ENCODE data around the gene FRMPD2.
A peak's percentile ranks its signal among the peaks of the same experiment; 100 is the strongest.

The FRMPD2 gene

DNA sequence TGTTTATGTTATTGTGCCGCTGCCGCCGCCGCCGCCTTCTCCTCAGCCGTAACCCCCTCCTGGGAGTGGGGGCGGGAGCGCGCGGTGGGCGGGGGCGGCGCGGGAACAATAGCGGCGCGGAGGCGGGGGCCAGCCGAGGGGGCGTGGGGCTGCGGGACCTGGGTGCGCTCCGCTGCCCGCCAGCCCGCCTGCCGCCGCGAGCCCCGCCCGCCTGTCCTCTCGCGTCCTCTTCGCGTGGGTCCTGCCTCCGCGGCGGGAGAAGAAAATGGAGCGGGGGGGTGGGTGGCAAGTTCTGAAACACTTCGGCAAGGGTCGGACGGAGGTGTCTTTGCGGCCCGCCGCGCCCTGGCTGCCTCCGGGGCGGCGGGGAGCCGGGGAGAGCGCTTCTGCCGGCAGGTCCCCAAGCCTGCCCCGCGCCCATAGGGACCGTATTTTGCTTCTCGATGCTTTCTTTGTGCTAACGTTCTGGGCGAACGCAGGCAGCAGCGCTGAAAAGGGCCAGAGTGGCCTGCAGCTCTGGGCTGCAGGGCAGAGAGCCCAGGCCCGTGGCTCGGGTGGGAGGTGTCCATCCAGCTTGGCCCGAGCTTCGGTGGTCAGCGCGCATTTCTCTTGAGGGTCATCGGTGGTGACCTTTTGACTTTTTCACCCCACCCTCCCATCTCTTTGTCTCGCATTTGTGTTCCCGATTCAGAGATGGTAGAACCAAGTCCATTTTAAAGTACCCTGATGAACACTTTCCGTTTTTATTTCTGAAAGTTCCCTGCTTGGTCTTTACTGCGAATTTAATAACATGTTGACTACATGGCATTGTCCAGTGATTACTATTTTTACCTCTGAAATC, 32.6 kb upstream of the FRMPD2 start:
- TF ChIP-seq SUZ12 (IDR thresholded peaks at IDR 0.05; ENCODE audit: extremely low read depth, insufficient read depth, insufficient read length) (no peak), YY1 (IDR thresholded peaks at IDR 0.05; ENCODE audit: insufficient read depth, insufficient read length) (no peak), ZNF274 (IDR thresholded peaks at IDR 0.05; ENCODE audit: low read depth, low read length) (no peak)
- H3K4me3 ChIP-seq (ENCODE audit: insufficient read length, low read depth): peak overlapping the region; percentile 71
- H3K27me3 ChIP-seq (ENCODE audit: insufficient read depth, insufficient read length): peaks cover 19% of the 10 kb centered on the region
- H3K9me3 ChIP-seq (ENCODE audit: insufficient read depth, low read length): no peaks in the 10 kb centered on the region
- peaks cover 3% of the 10 kb centered on the region for H3K36me3 ChIP-seq (ENCODE audit: insufficient read depth, insufficient read length, low read length)
- no peak for DNase-seq (ENCODE audit: low read depth, low spot score)
- H3K9ac ChIP-seq (ENCODE audit: insufficient read length, low read depth): peak overlapping the region; percentile 86
- peaks cover 2% of the 10 kb centered on the region for H3K4me1 ChIP-seq (ENCODE audit: insufficient read depth, insufficient read length)

DNA sequence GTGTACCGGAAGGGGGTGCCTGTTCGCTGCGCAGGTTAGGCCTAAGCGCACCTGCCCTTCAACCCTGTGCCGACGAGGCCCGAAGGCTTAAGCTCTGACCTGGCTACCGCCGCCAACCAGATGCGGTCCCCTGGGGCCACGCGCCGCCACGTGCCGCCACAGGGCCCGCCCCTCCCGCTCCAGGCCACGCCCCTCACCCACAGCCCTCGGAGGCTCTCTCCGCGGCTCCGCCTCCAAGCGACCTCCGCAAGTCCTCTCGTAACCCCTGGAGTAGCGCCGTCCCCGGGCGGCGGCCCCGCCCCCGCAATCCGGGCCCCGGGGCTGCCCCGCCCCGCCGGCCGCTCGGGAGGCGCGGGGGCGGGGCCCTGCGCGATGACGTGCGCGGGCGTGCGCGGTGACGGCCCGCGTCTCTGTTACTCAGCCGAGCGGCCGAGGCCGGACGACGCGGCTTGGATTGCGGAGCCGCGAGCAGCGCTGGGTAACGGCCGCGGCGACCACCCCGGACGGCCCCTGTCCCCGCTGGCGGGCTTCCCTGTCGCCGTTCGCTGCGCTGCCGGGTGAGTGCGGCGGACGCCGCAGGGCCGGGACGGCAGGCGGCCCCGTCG, 31.9 kb upstream of the FRMPD2 start, which contains the start of gene MAPK8:
MAPK8 (plus strand) TSS at position 413 of the 605 bp plus-strand sequence. CDS start 94,984 bp downstream, outside the sequence.
- Histone ChIP-seq H3K4me1 (ENCODE audit: insufficient read depth, insufficient read length) (peaks cover 2% of the 10 kb centered on the region), H3K9me3 (ENCODE audit: insufficient read depth, low read length) (no peaks in the 10 kb centered on the region), H3K36me3 (ENCODE audit: insufficient read depth, insufficient read length, low read length) (peaks cover 3% of the 10 kb centered on the region), H3K27me3 (ENCODE audit: insufficient read depth, insufficient read length) (peaks cover 19% of the 10 kb centered on the region), H3K9ac (ENCODE audit: insufficient read length, low read depth) (peak within 1 kb of the TSS; percentile 86), H3K4me3 (ENCODE audit: insufficient read length, low read depth) (peak within 1 kb of the TSS; percentile 71)
- TF ChIP-seq SUZ12 (IDR thresholded peaks at IDR 0.05; ENCODE audit: extremely low read depth, insufficient read depth, insufficient read length): no peak
- TF ChIP-seq YY1 (IDR thresholded peaks at IDR 0.05; ENCODE audit: insufficient read depth, insufficient read length): no peak
- TF ChIP-seq ZNF274 (IDR thresholded peaks at IDR 0.05; ENCODE audit: low read depth, low read length): no peak
- DNase-seq (ENCODE audit: low read depth, low spot score): peak; percentile 81

DNA sequence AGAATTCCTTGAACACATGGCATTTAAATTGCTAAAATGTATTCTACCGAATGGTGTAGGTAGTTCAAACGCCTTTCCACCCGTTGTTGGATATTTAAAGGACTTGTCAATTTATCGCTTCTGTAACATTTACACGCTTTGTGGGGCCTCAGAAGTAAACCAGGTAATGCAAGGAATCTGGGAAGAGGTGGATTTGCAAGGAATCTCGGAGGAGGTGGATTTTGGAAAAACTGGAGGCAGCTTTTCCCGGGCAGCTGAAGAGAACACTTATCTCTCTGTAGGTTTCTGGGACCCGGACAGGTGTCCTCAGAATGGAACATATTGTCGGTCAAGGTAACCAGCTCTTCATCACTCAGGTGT, 31.4 kb upstream of the FRMPD2 start:
- peak overlapping the region; percentile 32 for H3K9ac ChIP-seq (ENCODE audit: insufficient read length, low read depth)
- H3K4me1 ChIP-seq (ENCODE audit: insufficient read depth, insufficient read length): peaks cover 2% of the 10 kb centered on the region
- no peaks in the 10 kb centered on the region for H3K9me3 ChIP-seq (ENCODE audit: insufficient read depth, low read length)
- peaks cover 3% of the 10 kb centered on the region for H3K36me3 ChIP-seq (ENCODE audit: insufficient read depth, insufficient read length, low read length)
- TF ChIP-seq SUZ12 (IDR thresholded peaks at IDR 0.05; ENCODE audit: extremely low read depth, insufficient read depth, insufficient read length): no peak
- H3K27me3 ChIP-seq (ENCODE audit: insufficient read depth, insufficient read length): peaks cover 19% of the 10 kb centered on the region
- H3K4me3 ChIP-seq (ENCODE audit: insufficient read length, low read depth): peak overlapping the region; percentile 24
- no peak for DNase-seq (ENCODE audit: low read depth, low spot score)

DNA sequence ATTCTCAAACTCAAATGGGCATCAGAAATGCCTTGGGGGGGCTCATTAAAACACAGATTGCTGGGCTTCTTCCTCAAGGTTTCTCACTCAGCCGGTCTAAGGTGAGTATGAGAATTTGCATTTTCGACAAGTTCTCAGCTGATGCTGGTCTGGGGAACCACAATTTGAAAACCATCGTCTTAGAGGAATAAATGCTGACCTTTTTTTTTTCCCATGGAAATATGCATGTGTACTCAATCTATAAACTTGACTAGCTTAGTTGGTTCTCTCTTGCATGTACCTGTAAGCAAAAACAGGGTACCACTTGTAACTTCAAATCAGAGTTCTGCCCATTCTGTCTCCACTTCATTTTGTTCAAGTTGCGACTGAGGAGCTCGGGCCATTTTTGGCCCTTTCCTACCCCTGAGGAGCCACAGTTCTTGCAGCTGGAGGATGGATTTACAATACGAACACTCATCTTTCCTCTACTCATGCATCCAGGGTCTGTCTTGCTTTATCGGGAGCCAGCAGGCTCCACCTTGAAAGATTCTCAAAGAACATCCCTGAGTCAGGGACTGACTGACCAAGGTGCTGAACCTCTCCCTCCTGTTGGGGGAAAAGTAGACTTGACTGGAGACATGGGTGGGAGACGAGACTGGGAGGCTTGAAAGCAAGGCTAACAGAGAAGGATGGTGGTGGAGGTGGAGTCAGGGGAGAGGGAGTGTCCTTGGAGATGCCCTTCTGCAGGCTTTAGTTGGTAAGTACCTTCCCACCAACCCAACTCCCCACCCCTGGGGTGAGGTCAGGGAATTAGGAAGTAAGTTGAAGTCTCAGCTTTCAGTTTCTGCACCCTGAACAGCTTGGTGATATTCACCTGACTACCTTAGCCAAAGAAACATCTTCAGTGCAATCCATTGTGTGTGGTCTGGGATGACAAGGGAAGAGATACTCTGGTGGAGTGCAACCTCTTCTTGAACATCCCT, 28.3 kb upstream of the FRMPD2 start:
- H3K4me1 ChIP-seq (ENCODE audit: insufficient read depth, insufficient read length): peaks cover 2% of the 10 kb centered on the region
- no peak overlapping the region for H3K4me3 ChIP-seq (ENCODE audit: insufficient read length, low read depth)
- DNase-seq (ENCODE audit: low read depth, low spot score): no peak
- no peaks in the 10 kb centered on the region for H3K36me3 ChIP-seq (ENCODE audit: insufficient read depth, insufficient read length, low read length)
- peaks cover 19% of the 10 kb centered on the region for H3K27me3 ChIP-seq (ENCODE audit: insufficient read depth, insufficient read length)
- H3K9ac ChIP-seq (ENCODE audit: insufficient read length, low read depth): no peak overlapping the region
- no peaks in the 10 kb centered on the region for H3K9me3 ChIP-seq (ENCODE audit: insufficient read depth, low read length)
- TF ChIP-seq YY1 (IDR thresholded peaks at IDR 0.05; ENCODE audit: insufficient read depth, insufficient read length) (no peak), SUZ12 (IDR thresholded peaks at IDR 0.05; ENCODE audit: extremely low read depth, insufficient read depth, insufficient read length) (no peak), ZNF274 (IDR thresholded peaks at IDR 0.05; ENCODE audit: low read depth, low read length) (no peak)

DNA sequence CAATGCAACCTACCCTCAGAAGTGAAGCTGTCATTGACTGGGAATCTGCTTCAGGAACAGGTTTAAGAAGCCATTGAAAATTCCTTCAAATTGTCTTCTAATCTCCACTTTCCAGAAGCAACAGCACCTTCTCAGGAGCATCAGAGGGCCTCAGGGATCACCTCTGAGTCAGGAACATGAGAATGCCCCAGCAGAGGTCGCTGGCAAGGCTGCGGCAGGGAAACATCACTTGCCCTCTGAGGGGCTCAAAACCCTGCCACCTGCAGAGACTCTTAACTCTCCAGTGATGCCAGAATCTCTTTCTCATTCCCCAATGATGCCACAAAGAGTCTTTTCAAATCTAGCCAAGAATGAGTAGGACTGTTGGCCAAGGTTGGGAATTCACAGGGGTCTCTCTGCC, 26.1 kb upstream of the FRMPD2 start:
- Histone ChIP-seq H3K27me3 (ENCODE audit: insufficient read depth, insufficient read length) (peaks cover 14% of the 10 kb centered on the region), H3K36me3 (ENCODE audit: insufficient read depth, insufficient read length, low read length) (no peaks in the 10 kb centered on the region), H3K4me3 (ENCODE audit: insufficient read length, low read depth) (no peak overlapping the region), H3K9ac (ENCODE audit: insufficient read length, low read depth) (no peak overlapping the region), H3K4me1 (ENCODE audit: insufficient read depth, insufficient read length) (no peaks in the 10 kb centered on the region), H3K9me3 (ENCODE audit: insufficient read depth, low read length) (no peaks in the 10 kb centered on the region)
- TF ChIP-seq ZNF274 (IDR thresholded peaks at IDR 0.05; ENCODE audit: low read depth, low read length) (no peak), YY1 (IDR thresholded peaks at IDR 0.05; ENCODE audit: insufficient read depth, insufficient read length) (no peak), SUZ12 (IDR thresholded peaks at IDR 0.05; ENCODE audit: extremely low read depth, insufficient read depth, insufficient read length) (no peak)
- no peak for DNase-seq (ENCODE audit: low read depth, low spot score)

DNA sequence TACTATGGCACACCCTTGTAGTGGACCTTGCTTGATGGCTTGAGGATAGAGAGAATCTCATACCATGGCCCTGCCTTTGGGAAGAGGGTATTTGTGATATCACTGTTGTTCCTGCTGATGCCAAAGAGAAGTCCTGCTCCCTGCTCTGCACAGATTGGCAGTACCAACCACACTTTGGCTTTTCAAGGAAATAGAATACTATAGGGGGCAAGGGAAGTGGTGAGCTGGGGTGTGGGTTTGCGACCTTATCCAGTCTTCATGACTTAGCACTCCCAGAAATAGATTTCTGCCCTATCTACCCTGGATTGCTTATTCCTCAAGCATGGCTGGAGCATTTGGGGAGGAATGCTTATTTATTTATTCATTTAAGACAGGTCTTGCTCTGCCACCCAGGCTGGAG, 25.2 kb upstream of the FRMPD2 start:
- Histone ChIP-seq H3K9ac (ENCODE audit: insufficient read length, low read depth) (no peak overlapping the region), H3K4me1 (ENCODE audit: insufficient read depth, insufficient read length) (no peaks in the 10 kb centered on the region), H3K9me3 (ENCODE audit: insufficient read depth, low read length) (no peaks in the 10 kb centered on the region), H3K36me3 (ENCODE audit: insufficient read depth, insufficient read length, low read length) (no peaks in the 10 kb centered on the region), H3K4me3 (ENCODE audit: insufficient read length, low read depth) (no peak overlapping the region), H3K27me3 (ENCODE audit: insufficient read depth, insufficient read length) (peaks cover 5% of the 10 kb centered on the region)
- TF ChIP-seq ZNF274 (IDR thresholded peaks at IDR 0.05; ENCODE audit: low read depth, low read length) (no peak), SUZ12 (IDR thresholded peaks at IDR 0.05; ENCODE audit: extremely low read depth, insufficient read depth, insufficient read length) (no peak), YY1 (IDR thresholded peaks at IDR 0.05; ENCODE audit: insufficient read depth, insufficient read length) (no peak)
- DNase-seq (ENCODE audit: low read depth, low spot score): no peak
